Natural killer cell (primary cell): ENCODE results near the gene PPP1R12C. TPM values are rescaled to one million over a fixed set of nuclear protein-coding genes. Genes with fewer than 3 reads are reported as not detected.

ENCODE experiments used
- ATAC-seq, 3 donors: fragments of 150-1000 bp in 2 of 3; fragments of 200-7000 bp in 1 of 3; cut with Tn5 transposase; 1 replicate in 1 of 3; 2 replicates in 2 of 3; pipeline ENCODE4 v1.10.0; 2021; ENCODE audit warnings: mild to moderate bottlenecking in 2 of 3, moderate library complexity in 2 of 3
- DNase-seq, 2 donors: peaks; one replicate each; pipeline versions ENCODE4 v3.0.0 to v3.0.0-alpha.2; 2013 to 2021; ENCODE audit warnings: mixed read lengths in 1 of 2
- H3K27ac ChIP-seq: one replicate; pipeline ENCODE4 v1.5.1; 2013; ENCODE audit warnings: mild to moderate bottlenecking, low read length
- H3K27me3 ChIP-seq: one replicate; pipeline ENCODE4 v1.6.1; 2013; ENCODE audit warnings: low read length; ENCODE audit not compliant: control insufficient read depth, insufficient read depth
- H3K36me3 ChIP-seq: one replicate; pipeline ENCODE4 v1.6.1; 2013; ENCODE audit warnings: low read length; ENCODE audit not compliant: control insufficient read depth, insufficient read depth
- H3K4me1 ChIP-seq: one replicate; pipeline ENCODE4 v1.6.1; 2013; ENCODE audit warnings: low read length; ENCODE audit not compliant: control insufficient read depth, insufficient read depth
- H3K4me3 ChIP-seq: one replicate; pipeline ENCODE4 v1.5.1; 2013; ENCODE audit warnings: low read length
- H3K9me3 ChIP-seq: one replicate; pipeline ENCODE4 v1.6.1; 2013; ENCODE audit warnings: low read length; ENCODE audit not compliant: control insufficient read depth, insufficient read depth
- H3K27ac Mint-ChIP-seq, 2 donors: one replicate each; pipeline ENCODE4 v1.8.0; 2022; ENCODE audit warnings: mild to moderate bottlenecking in 2 of 2, mixed read lengths in 2 of 2, moderate library complexity in 1 of 2
- H3K27me3 Mint-ChIP-seq, 2 donors: one replicate each; pipeline ENCODE4 v1.8.0; 2022; ENCODE audit warnings: low read depth in 2 of 2, mixed read lengths in 2 of 2
- H3K36me3 Mint-ChIP-seq: one replicate; pipeline ENCODE4 v1.8.0; 2022; ENCODE audit warnings: mixed read lengths
- H3K4me1 Mint-ChIP-seq, 2 donors: one replicate each; pipeline ENCODE4 v1.8.0; 2022; ENCODE audit warnings: mixed read lengths in 2 of 2
- H3K4me3 Mint-ChIP-seq: one replicate; pipeline ENCODE4 v1.8.0; 2022; ENCODE audit warnings: mild to moderate bottlenecking, moderate library complexity, mixed read lengths
- H3K9me3 Mint-ChIP-seq, 2 donors: one replicate each; pipeline ENCODE4 v1.8.0; 2022; ENCODE audit warnings: mixed read lengths in 2 of 2
- WGBS: methylation state at CpG from one replicate; pipeline ENCODE4 v1.1.7; 2013; ENCODE audit warnings: missing lambda C conversion rate; ENCODE audit not compliant: insufficient coverage; 5-methylcytosine and 5-hydroxymethylcytosine counted together
- intact Hi-C: fragments of 100-400 bp; cut with micrococcal nuclease; formaldehyde crosslinking; loops from one replicate; pipeline ENCODE4 v1.14.2; 2022
- total RNA-seq, 4 donors: library from RNA; stranded (reverse); fragments of 120-200 nt in 1 of 4; gene quantifications; one replicate each; pipeline versions ENCODE4 v1.2.3 to v1.2.4, GENCODE V29; 2013 to 2022
- TF ChIP-seq, protein P1 (sequence below): fragments of 200-600 bp; IDR thresholded peaks from one replicate; pipeline ENCODE4 v1.8.0; 2022; ENCODE audit warnings: antibody characterized with exemption

PPP1R12C gene
- total RNA-seq, 3 donors from 2014 or later (not counting 1 experiment from before 2014, with no cell fraction given), result 162 to 178 (median 174) TPM

DNA sequence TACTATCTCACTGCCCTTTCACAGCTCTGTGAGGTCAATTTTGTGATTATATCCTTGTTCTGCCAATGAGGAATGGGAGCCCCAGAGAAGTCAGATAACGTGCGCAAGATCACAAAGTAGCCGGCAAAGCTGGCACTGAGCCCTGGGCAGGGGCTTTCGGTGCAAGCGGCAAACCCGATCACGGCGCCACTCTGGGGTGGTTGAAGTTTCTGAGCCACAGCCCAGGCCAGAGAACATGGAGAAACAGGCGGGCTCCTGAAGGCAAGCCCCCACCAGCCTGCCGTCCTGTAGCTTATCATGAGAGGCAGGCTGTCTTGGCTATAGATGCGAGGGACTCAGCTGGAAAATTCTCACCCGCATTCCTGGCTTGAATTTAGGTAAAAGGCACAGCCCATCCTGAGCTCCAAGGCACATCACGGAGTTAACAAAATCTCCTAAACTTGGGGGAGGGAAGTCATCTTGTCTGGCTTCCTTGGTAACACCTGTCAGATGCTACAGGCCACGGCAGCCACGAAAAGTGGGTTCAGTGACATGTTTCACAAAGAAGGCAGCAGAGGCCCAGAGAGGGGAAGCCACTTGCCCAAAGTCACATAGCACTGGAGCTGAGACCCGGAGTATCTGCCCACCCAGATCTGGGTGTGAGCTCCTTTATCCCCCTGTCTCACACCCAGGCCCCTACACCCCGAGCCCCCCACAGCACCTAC lies 19.1 kb upstream of the PPP1R12C start:
- no peak overlapping the region for H3K27ac Mint-ChIP-seq
- intact Hi-C loops, result no loop called here
- no peak overlapping the region for H3K4me3 Mint-ChIP-seq
- 83% methylated on average over 17 of the region's 17 CpGs for WGBS
- H3K27me3 ChIP-seq, result peaks cover 16% of the 10 kb centered on the region
- H3K9me3 Mint-ChIP-seq, result no peaks in the 10 kb centered on the region
- DNase-seq (no peak), ATAC-seq (no peak)
- H3K27ac ChIP-seq, result no peak overlapping the region
- no peak overlapping the region for H3K4me3 ChIP-seq
- no peaks in the 10 kb centered on the region for H3K36me3 Mint-ChIP-seq
- TF ChIP-seq, protein P1, sequence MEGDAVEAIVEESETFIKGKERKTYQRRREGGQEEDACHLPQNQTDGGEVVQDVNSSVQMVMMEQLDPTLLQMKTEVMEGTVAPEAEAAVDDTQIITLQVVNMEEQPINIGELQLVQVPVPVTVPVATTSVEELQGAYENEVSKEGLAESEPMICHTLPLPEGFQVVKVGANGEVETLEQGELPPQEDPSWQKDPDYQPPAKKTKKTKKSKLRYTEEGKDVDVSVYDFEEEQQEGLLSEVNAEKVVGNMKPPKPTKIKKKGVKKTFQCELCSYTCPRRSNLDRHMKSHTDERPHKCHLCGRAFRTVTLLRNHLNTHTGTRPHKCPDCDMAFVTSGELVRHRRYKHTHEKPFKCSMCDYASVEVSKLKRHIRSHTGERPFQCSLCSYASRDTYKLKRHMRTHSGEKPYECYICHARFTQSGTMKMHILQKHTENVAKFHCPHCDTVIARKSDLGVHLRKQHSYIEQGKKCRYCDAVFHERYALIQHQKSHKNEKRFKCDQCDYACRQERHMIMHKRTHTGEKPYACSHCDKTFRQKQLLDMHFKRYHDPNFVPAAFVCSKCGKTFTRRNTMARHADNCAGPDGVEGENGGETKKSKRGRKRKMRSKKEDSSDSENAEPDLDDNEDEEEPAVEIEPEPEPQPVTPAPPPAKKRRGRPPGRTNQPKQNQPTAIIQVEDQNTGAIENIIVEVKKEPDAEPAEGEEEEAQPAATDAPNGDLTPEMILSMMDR, result no peak
- H3K9me3 ChIP-seq, result no peaks in the 10 kb centered on the region
- H3K27me3 Mint-ChIP-seq, result peaks cover 8 to 23% of the 10 kb centered on the region in 2 donors
- no peaks in the 10 kb centered on the region for H3K36me3 ChIP-seq
- H3K4me1 Mint-ChIP-seq, result peaks cover 0 to 4% of the 10 kb centered on the region in 2 donors
- peaks cover 6% of the 10 kb centered on the region for H3K4me1 ChIP-seq

DNA sequence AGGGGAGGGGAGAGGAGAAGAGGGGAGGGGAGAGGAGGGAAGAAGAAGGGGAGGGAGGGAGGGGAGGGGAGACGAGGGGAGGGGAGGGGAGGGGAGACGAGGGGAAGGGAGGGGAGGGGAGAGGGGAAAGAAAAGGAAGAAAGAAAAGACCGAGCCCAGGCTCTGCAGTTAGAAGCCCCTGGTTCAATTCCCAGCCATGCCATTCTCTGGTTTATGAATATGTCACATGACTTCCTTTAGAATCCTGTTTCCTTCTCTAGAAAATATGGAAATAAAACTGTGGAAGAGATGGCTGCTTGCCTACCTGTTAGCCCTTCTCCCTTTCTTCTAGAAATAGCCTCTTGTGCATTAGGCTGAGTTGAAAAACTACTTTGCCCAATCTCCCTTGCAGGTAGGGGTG lies 17.3 kb upstream of the PPP1R12C start:
- Mint-ChIP-seq H3K4me1 (no peaks in the 10 kb centered on the region), H3K4me3 (no peak overlapping the region), H3K27ac (no peak overlapping the region), H3K36me3 (no peaks in the 10 kb centered on the region), H3K9me3 (no peaks in the 10 kb centered on the region), H3K27me3 (peaks cover 0 to 26% of the 10 kb centered on the region in 2 donors)
- ATAC-seq (no peak), DNase-seq (no peak)
- intact Hi-C loops, result no loop called here
- H3K36me3 ChIP-seq, result no peaks in the 10 kb centered on the region
- TF ChIP-seq, protein P1, result no peak
- H3K27me3 ChIP-seq, result peaks cover 7% of the 10 kb centered on the region
- no peak overlapping the region for H3K4me3 ChIP-seq
- H3K4me1 ChIP-seq, result no peaks in the 10 kb centered on the region
- no peaks in the 10 kb centered on the region for H3K9me3 ChIP-seq
- H3K27ac ChIP-seq, result no peak overlapping the region
- WGBS, result 20% methylated on average over 1 of the region's 3 CpGs

DNA sequence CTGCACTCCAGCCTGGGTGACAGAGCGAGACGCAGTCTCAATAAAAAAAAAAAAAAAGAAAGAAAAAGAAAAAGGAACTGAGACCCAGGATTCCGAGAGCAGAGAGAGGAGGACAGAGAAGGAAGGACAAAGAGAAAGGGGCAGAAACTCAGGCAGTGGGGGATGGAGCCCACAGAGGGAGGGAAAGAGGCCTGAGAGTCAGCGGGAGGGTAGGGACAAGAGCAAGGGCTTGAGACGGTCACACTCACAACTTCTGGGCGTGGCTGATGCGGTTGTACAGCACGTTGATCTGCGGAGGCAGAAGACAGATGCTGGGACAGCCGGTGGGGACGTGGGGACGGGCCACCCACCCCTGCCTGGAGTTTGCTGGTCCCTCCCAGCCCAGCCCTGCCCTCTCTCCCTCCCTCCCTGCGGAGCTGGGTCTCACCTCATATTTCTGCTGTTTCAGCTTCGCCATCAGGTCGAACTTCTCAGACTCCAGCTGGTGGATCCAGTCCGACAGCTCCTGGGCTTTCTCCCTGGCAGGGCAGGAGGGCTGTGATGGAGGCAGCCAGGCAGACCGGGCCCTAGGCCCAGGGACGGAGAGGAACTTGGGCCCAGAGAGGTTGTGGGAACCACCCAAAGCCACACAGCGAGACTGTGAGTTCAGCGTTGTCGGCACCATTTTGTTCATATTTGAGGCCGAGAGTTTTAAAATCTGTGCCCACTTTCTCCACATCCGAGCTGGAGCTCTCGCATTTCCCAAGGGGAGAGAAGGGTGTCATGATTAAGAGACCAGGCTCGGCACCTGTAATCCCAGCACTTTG lies 16.4 kb upstream of the PPP1R12C start:
- no peak for ATAC-seq
- H3K4me3 Mint-ChIP-seq, result no peak overlapping the region
- no peaks in the 10 kb centered on the region for H3K4me1 Mint-ChIP-seq
- no peaks in the 10 kb centered on the region for H3K9me3 ChIP-seq
- no peaks in the 10 kb centered on the region for H3K36me3 Mint-ChIP-seq
- H3K4me1 ChIP-seq, result no peaks in the 10 kb centered on the region
- TF ChIP-seq, protein P1, result no peak
- DNase-seq, result no peak
- intact Hi-C loops, result no loop called here
- no peak overlapping the region for H3K4me3 ChIP-seq
- peaks cover 0 to 28% of the 10 kb centered on the region in 2 donors for H3K27me3 Mint-ChIP-seq
- no peak overlapping the region for H3K27ac Mint-ChIP-seq
- H3K27ac ChIP-seq, result no peak overlapping the region
- no peaks in the 10 kb centered on the region for H3K36me3 ChIP-seq
- WGBS, result 69% methylated on average over 25 of the region's 25 CpGs
- peaks cover 7% of the 10 kb centered on the region for H3K27me3 ChIP-seq
- H3K9me3 Mint-ChIP-seq, result no peaks in the 10 kb centered on the region
